HUES6 (cell line): ENCODE data around the gene TTLL8.

Source experiments
- H3K27ac ChIP-seq: 2 replicates; pipeline ENCODE4 v1.7.0; 2013; ENCODE audit warnings: low read depth, mild to moderate bottlenecking, low read length, inconsistent platforms
- H3K27me3 ChIP-seq: 2 replicates; pipeline ENCODE4 v1.6.1; 2013; ENCODE audit warnings: low read length; ENCODE audit not compliant: control insufficient read depth, insufficient read depth
- H3K36me3 ChIP-seq: 2 replicates; pipeline ENCODE4 v1.6.1; 2013; ENCODE audit warnings: low read length; ENCODE audit not compliant: control insufficient read depth, insufficient read depth
- H3K4me1 ChIP-seq: 2 replicates; pipeline ENCODE4 v1.6.1; 2013; ENCODE audit warnings: low read length; ENCODE audit not compliant: control insufficient read depth, insufficient read depth
- H3K4me3 ChIP-seq: 2 replicates; pipeline ENCODE4 v1.5.1; 2013; ENCODE audit warnings: low read depth, low read length
- H3K9ac ChIP-seq: one replicate; pipeline ENCODE4 v1.6.1; 2013; ENCODE audit warnings: mild to moderate bottlenecking, low read length
- H3K9me3 ChIP-seq: 2 replicates; pipeline ENCODE4 v1.6.1; 2013; ENCODE audit warnings: low read depth, low read length; ENCODE audit not compliant: control insufficient read depth, insufficient read depth

The TTLL8 gene

GRCh38 chr22:50027639-50028537 lies 30.2 kb downstream of the TTLL8 start:
- no peak overlapping the region for H3K9ac ChIP-seq
- H3K27ac ChIP-seq, result no peak overlapping the region
- H3K27me3 ChIP-seq, result peaks cover 46% of the 10 kb centered on the region

GRCh38 chr22:50025993-50026392 lies 32.1 kb downstream of the TTLL8 start:
- Histone ChIP-seq H3K9me3 (peaks cover 4% of the 10 kb centered on the region; the same call in 1 of the 2 replicates), H3K27me3 (peaks cover 41% of the 10 kb centered on the region), H3K9ac (no peak overlapping the region), H3K27ac (no peak overlapping the region), H3K4me1 (no peaks in the 10 kb centered on the region), H3K4me3 (no peak overlapping the region), H3K36me3 (no peaks in the 10 kb centered on the region)

More at GRCh38 chr22:50027639-50028537, 30.2 kb downstream of the TTLL8 start:
- H3K36me3 ChIP-seq, result no peaks in the 10 kb centered on the region
- H3K4me1 ChIP-seq, result no peaks in the 10 kb centered on the region
- no peak overlapping the region for H3K4me3 ChIP-seq
- no peaks in the 10 kb centered on the region for H3K9me3 ChIP-seq

DNA sequence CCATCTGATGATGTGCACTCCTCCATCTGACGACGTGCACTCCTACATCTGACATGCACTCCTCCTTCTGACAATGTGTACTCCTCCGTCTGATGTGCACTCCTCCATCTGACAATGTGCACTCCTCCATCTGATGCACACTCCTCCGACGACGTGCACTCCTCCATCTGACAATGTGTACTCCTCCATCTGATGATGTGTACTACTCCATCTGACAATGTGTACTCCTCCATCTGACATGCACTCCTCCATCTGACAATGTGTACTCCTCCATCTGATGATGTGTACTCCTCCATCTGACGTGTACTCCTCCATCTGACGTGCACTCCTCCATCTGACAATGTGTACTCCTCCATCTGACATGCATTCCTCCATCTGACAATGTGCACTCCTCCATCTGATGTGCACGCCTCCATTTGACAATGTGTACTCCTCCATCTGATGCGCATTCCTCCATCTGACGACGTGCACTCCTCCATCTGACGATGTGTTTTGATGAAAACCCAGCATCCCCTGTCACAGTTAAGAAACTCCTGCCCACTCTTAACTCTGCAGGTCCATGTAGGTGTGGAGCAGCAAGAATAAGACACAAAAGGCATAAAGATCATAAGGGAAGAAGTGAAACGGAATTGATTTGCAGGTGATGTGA lies 35.8 kb downstream of the TTLL8 start:
- H3K9ac ChIP-seq, result no peak overlapping the region
- H3K4me1 ChIP-seq, result no peaks in the 10 kb centered on the region
- H3K36me3 ChIP-seq, result no peaks in the 10 kb centered on the region
- H3K4me3 ChIP-seq, result no peak overlapping the region
- peaks cover 38% of the 10 kb centered on the region for H3K27me3 ChIP-seq
- H3K27ac ChIP-seq, result no peak overlapping the region
- peaks cover 19% of the 10 kb centered on the region for H3K9me3 ChIP-seq

DNA sequence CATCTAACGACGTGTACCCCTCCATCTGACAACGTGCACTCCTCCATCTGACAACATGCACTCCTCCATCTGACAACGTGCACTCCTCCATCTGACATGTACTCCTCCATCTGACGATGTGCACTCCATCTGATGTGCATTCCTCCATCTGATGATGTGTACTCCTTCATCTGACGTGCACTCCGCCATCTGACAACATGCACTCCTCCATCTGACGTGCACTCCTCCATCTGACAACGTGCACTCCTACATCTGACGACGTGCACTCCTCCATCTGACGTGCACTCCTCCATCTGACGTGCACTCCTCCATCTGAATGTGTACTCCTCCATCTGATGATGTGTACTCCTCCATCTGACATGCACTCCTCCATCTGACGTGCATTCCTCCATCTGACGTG lies 37.5 kb downstream of the TTLL8 start:
- Histone ChIP-seq H3K9ac (no peak overlapping the region), H3K4me3 (no peak overlapping the region), H3K9me3 (peaks cover 19% of the 10 kb centered on the region), H3K27me3 (peaks cover 51% of the 10 kb centered on the region), H3K27ac (no peak overlapping the region), H3K4me1 (no peaks in the 10 kb centered on the region), H3K36me3 (no peaks in the 10 kb centered on the region)

DNA sequence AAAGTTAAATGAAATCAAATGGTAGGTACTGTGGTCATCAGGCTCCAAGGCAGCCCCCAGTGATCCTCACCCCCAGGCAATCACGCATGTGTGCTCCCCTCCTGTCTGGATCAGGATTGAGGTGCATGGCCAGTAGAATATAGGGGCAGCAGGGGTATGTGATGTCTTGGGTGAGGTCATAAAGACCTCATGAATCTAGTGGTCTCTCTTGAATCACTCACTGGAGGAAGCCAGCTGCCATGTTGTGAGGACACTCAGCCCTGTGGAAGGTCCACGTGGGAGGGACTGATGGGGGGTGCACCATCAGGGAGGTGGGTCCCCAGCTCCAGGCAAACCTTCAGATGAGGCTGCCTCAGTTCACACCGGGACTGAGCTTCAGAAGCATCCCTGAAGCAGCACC lies 38.8 kb downstream of the TTLL8 start:
- Histone ChIP-seq H3K27me3 (peaks cover 61% of the 10 kb centered on the region), H3K4me3 (no peak overlapping the region), H3K9me3 (peaks cover 19% of the 10 kb centered on the region), H3K4me1 (no peaks in the 10 kb centered on the region), H3K27ac (no peak overlapping the region), H3K36me3 (no peaks in the 10 kb centered on the region), H3K9ac (no peak overlapping the region)

DNA sequence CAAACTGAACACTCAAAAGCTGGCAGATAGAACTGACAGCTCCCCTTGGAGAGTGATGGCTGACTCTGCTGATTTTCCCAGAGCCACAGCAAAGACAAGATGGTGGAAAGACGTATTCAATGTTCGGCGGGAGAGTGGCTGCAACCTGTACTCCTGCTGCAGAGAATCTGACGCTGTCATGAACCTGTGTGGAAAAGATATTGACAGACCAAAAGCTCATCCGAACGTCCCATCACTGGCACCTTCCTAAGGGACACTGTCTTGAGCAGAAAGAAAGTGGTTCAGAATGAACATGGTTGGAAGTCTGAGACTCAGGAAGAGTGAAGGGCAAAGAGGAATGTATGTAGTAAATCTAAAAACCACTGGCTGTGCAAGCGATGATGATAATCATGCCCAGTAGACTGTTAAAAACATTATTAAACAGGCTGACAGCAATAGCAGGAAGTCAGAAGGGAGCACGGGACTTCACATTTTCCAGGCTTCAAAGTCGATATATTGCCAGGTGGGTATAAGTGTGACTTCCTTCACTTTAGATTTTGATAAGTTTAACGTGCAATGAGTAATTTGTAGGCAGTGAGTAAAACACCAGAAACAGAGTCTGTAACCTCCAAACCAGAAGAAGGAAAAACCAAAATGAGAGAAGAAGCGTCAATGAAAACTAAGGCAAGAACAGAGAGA lies 39.4 kb downstream of the TTLL8 start:
- no peaks in the 10 kb centered on the region for H3K36me3 ChIP-seq
- H3K27me3 ChIP-seq, result peaks cover 65% of the 10 kb centered on the region
- no peak overlapping the region for H3K27ac ChIP-seq
- no peak overlapping the region for H3K9ac ChIP-seq
- no peak overlapping the region for H3K4me3 ChIP-seq
- H3K4me1 ChIP-seq, result no peaks in the 10 kb centered on the region
- H3K9me3 ChIP-seq, result peaks cover 19% of the 10 kb centered on the region

DNA sequence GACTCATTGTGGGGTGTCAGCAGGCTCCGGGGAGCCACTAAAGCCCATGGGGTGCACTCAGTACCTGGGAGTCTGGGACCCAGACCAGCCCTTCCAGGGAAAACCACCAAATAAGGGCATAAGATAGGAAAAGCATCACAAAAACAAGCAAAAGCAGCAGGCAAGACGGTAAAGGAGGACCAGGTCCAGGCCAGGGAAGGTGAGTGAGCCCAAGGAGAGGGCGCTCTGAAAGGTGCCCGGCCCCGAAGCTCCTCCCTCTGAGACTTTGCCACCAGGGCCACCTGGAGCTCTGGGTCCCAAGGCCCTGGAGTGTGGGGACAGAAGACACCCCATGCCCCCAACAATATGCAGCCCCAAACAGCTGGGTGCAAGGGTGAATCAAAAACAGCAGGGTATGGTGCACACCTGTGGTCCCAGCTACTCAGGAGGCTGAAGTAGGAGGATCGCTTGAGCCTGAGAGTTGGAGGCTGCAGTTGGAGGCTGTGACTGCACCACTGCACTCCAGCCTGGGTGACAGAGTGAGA lies 40.3 kb downstream of the TTLL8 start:
- H3K9me3 ChIP-seq, result peaks cover 19% of the 10 kb centered on the region
- H3K27ac ChIP-seq, result no peak overlapping the region

GRCh38 chr22:50016988-50017700 lies 41.0 kb downstream of the TTLL8 start:
- no peak overlapping the region for H3K27ac ChIP-seq
- peaks cover 19% of the 10 kb centered on the region for H3K9me3 ChIP-seq
- no peak overlapping the region for H3K9ac ChIP-seq
- H3K36me3 ChIP-seq, result no peaks in the 10 kb centered on the region
- H3K27me3 ChIP-seq, result peaks cover 79% of the 10 kb centered on the region
- H3K4me1 ChIP-seq, result peaks cover 7% of the 10 kb centered on the region
- H3K4me3 ChIP-seq, result no peak overlapping the region

More for the DNA sequence above, 40.3 kb downstream of the TTLL8 start:
- Histone ChIP-seq H3K4me1 (peaks cover under 1% of the 10 kb centered on the region; the same call in 1 of the 2 replicates), H3K27me3 (peaks cover 75% of the 10 kb centered on the region), H3K9ac (no peak overlapping the region), H3K4me3 (no peak overlapping the region), H3K36me3 (no peaks in the 10 kb centered on the region)

- no peaks in the 10 kb centered on the region for H3K36me3 ChIP-seq
- H3K27me3 ChIP-seq, result peaks cover 85% of the 10 kb centered on the region
- H3K4me1 ChIP-seq, result peaks cover 12% of the 10 kb centered on the region
- H3K27ac ChIP-seq, result no peak overlapping the region
- no peak overlapping the region for H3K4me3 ChIP-seq
- no peak overlapping the region for H3K9ac ChIP-seq
- H3K9me3 ChIP-seq, result peaks cover 19% of the 10 kb centered on the region
Observed at GRCh38 chr22:50016308-50016987, 41.6 kb downstream of the TTLL8 start.
